DOHH2 (cell line): Measurements from ENCODE around the gene MRPL49.
A peak's percentile ranks its signal among the peaks of the same experiment; 100 is the strongest.

Source experiments
- H3F3A ChIP-seq: fragments of 200-600 bp; sonication (generic), shearing (Covaris generic); 2 replicates; pipeline ENCODE4 v1.6.0; 2016; ENCODE audit warnings: antibody characterized with exemption, mild to moderate bottlenecking; ENCODE audit not compliant: control insufficient read depth, insufficient read depth
- H3K27ac ChIP-seq: fragments of 200-600 bp; sonication (generic); 2 replicates; pipeline ENCODE4 v1.5.1; 2014; ENCODE audit warnings: low read depth, mild to moderate bottlenecking, low read length, moderate library complexity
- H3K27me3 ChIP-seq: fragments of 200-600 bp; sonication (generic); 2 replicates; pipeline ENCODE4 v1.6.1; 2014; ENCODE audit warnings: mild to moderate bottlenecking, low read length, mixed read lengths; ENCODE audit not compliant: control insufficient read depth
- H3K36me3 ChIP-seq: fragments of 200-600 bp; sonication (generic); 2 replicates; pipeline ENCODE4 v1.6.1; 2014; ENCODE audit warnings: mild to moderate bottlenecking, low read length, moderate library complexity, mixed read lengths; ENCODE audit not compliant: control insufficient read depth
- H3K4me1 ChIP-seq: fragments of 200-600 bp; sonication (generic); 2 replicates; pipeline ENCODE4 v1.6.1; 2014; ENCODE audit warnings: mild to moderate bottlenecking, low read length, mixed read lengths; ENCODE audit not compliant: control insufficient read depth
- H3K4me2 ChIP-seq: fragments of 200-600 bp; sonication (generic); 2 replicates; pipeline ENCODE4 v1.6.0; 2014; ENCODE audit warnings: mild to moderate bottlenecking, low read length, moderate library complexity
- H3K4me3 ChIP-seq: fragments of 200-600 bp; sonication (generic); 2 replicates; pipeline ENCODE4 v1.5.1; 2014; ENCODE audit warnings: mild to moderate bottlenecking, low read length, mixed read lengths
- H3K79me2 ChIP-seq: fragments of 200-600 bp; sonication (generic); 2 replicates; pipeline ENCODE4 v1.6.1; 2014; ENCODE audit warnings: mild to moderate bottlenecking, low read length, mixed read lengths; ENCODE audit not compliant: control insufficient read depth
- H3K9me2 ChIP-seq: fragments of 200-600 bp; sonication (generic); replicated peaks from 2 replicates; pipeline ENCODE4 v1.6.1; 2014; ENCODE audit warnings: mild to moderate bottlenecking, low read length, mixed read lengths; ENCODE audit not compliant: control insufficient read depth
- H3K9me3 ChIP-seq: fragments of 200-600 bp; sonication (generic); 2 replicates; pipeline ENCODE4 v1.6.1; 2014; ENCODE audit warnings: antibody characterized with exemption, low read length, mixed read lengths; ENCODE audit not compliant: control insufficient read depth, insufficient read depth
- H4K20me1 ChIP-seq: fragments of 200-600 bp; sonication (generic); 2 replicates; pipeline ENCODE4 v1.6.0; 2014; ENCODE audit warnings: low read depth, mild to moderate bottlenecking, antibody characterized with exemption, low read length, moderate library complexity; ENCODE audit not compliant: control insufficient read depth, insufficient read depth
- EZH2phosphoT487 ChIP-seq: fragments of 200-600 bp; sonication (generic); IDR thresholded peaks from 2 replicates; pipeline ENCODE4 v1.6.1; 2017; ENCODE audit warnings: borderline replicate concordance, mild to moderate bottlenecking, antibody characterized with exemption, low read length, moderate library complexity, mixed read lengths
- TF ChIP-seq, protein P1 (sequence below): fragments of 200-600 bp; sonication (generic); IDR thresholded peaks from one replicate; pipeline ENCODE4 v1.5.1; 2014; ENCODE audit warnings: antibody characterized with exemption, mild to moderate bottlenecking, low read depth, low read length; ENCODE audit not compliant: poor library complexity, severe bottlenecking

MRPL49 gene

DNA sequence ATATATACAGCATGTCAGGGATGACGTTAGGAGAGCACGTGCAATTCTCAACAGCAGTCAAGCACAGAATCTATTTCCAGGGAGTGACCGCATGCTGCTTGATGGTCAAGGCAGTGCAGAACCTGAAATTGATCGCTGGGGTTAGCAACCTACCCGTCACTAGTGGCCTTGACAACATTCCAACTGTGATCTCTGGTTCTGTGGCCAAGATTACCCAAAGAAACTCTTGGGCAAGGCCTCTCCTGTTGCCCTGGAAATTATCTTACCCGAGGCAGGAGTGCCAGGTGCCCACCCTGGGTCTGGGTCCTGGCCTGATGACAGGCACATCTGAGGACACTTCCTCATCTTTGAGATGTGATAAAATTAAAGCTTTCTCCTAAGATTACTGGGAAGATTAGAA lies 8.3 kb upstream of the MRPL49 start:
- Histone ChIP-seq H3K9me3 (no peaks in the 10 kb centered on the region), H4K20me1 (no peaks in the 10 kb centered on the region), H3K79me2 (peaks cover 55% of the 10 kb centered on the region), H3K27me3 (no peaks in the 10 kb centered on the region), H3K9me2 (no peaks in the 10 kb centered on the region), H3F3A (peaks cover 23% of the 10 kb centered on the region), H3K36me3 (peaks cover 68% of the 10 kb centered on the region), H3K4me3 (peak overlapping the region; percentile 83), H3K27ac (peak overlapping the region; percentile 83), H3K4me1 (peaks cover 66% of the 10 kb centered on the region), H3K4me2 (peak overlapping the region; percentile 98)
- no peak for TF ChIP-seq EZH2phosphoT487
- TF ChIP-seq, protein P1, sequence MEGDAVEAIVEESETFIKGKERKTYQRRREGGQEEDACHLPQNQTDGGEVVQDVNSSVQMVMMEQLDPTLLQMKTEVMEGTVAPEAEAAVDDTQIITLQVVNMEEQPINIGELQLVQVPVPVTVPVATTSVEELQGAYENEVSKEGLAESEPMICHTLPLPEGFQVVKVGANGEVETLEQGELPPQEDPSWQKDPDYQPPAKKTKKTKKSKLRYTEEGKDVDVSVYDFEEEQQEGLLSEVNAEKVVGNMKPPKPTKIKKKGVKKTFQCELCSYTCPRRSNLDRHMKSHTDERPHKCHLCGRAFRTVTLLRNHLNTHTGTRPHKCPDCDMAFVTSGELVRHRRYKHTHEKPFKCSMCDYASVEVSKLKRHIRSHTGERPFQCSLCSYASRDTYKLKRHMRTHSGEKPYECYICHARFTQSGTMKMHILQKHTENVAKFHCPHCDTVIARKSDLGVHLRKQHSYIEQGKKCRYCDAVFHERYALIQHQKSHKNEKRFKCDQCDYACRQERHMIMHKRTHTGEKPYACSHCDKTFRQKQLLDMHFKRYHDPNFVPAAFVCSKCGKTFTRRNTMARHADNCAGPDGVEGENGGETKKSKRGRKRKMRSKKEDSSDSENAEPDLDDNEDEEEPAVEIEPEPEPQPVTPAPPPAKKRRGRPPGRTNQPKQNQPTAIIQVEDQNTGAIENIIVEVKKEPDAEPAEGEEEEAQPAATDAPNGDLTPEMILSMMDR = no peak

DNA sequence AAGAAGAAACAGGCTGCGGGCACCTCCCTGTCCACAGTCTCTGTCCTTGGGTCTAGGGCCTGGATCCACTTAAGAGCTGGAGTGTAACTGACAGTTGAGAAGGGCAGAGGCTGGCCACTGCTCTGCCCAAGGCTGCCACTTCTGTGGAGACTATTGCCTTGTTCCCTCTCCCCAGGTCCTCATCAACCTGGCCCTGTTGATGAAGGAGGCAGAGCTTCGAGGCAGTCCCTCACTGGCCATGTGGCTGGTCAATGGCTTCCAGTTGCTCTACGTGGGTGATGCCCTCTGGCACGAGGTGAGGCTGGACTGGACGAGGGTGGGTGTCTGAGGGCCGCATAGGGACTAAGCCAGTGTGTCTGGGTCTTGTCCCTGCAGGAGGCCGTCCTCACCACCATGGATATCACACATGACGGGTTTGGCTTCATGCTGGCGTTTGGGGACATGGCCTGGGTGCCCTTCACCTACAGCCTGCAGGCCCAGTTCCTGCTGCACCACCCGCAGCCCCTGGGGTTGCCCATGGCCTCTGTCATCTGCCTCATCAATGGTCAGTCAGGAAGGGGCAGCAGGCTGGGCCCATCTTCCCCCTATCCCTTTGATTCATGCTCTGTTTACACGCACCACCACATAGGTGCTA lies 7.5 kb upstream of the MRPL49 start:
- H3K36me3 ChIP-seq = peaks cover 69% of the 10 kb centered on the region
- H3K9me2 ChIP-seq = no peaks in the 10 kb centered on the region
- no peaks in the 10 kb centered on the region for H4K20me1 ChIP-seq
- H3K4me2 ChIP-seq = peak overlapping the region; percentile 98; the same call in 1 of the 2 replicates
- H3K27ac ChIP-seq = no peak overlapping the region
- H3K4me1 ChIP-seq = peaks cover 74% of the 10 kb centered on the region
- no peak overlapping the region for H3K4me3 ChIP-seq
- H3F3A ChIP-seq = peaks cover 30% of the 10 kb centered on the region
- TF ChIP-seq, protein P1 = no peak
- no peak for TF ChIP-seq EZH2phosphoT487
- H3K79me2 ChIP-seq = peaks cover 58% of the 10 kb centered on the region
- H3K27me3 ChIP-seq = no peaks in the 10 kb centered on the region
- no peaks in the 10 kb centered on the region for H3K9me3 ChIP-seq

DNA sequence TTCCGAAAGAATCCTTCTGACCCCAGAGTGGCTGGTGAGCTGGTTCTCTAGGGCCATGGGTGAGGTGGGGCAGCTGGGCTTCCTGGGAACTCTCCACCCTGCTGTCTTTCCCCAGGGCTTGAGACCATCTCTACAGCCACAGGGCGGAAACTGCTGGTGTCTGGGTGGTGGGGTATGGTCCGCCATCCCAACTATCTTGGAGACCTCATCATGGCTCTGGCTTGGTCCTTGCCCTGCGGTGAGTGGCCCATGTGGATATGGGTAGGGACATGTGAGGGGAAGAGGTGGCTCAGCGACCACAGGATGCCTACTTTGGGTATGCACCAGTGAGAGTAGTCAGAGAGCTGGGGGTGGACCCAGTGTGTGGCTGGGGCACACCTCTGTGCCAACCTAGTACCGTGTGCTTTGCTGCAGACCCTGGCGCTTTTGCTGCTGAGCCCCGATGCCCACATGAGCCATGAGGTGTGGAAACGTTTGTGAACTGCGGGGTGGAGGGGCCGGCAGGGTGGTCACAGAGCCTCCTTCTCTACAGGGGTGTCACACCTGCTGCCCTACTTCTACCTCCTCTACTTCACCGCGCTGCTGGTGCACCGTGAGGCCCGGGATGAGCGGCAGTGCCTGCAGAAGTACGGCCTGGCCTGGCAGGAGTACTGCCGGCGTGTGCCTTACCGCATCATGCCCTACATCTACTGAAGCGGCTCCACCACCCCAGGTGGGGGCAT lies 6.6 kb upstream of the MRPL49 start:
- Histone ChIP-seq H3K9me3 (no peaks in the 10 kb centered on the region), H3K4me3 (peak overlapping the region; percentile 85), H3F3A (peaks cover 39% of the 10 kb centered on the region), H3K9me2 (no peaks in the 10 kb centered on the region), H3K4me1 (peaks cover 78% of the 10 kb centered on the region), H3K36me3 (peaks cover 74% of the 10 kb centered on the region), H4K20me1 (no peaks in the 10 kb centered on the region; the same call in 1 of the 2 replicates), H3K27me3 (no peaks in the 10 kb centered on the region), H3K4me2 (peak overlapping the region; percentile 91), H3K27ac (no peak overlapping the region), H3K79me2 (peaks cover 67% of the 10 kb centered on the region)
- TF ChIP-seq EZH2phosphoT487 = no peak
- TF ChIP-seq, protein P1 = no peak
